Heart right ventricle (tissue), 16 donors: ENCODE results near the gene POLR2E. TPM values are rescaled to one million over a fixed set of nuclear protein-coding genes. Genes with fewer than 3 reads are reported as not detected.

Experiments
- ATAC-seq, 8 donors: fragments of 200-7000 bp; cut with Tn5 transposase; one replicate each; pipeline ENCODE4 v1.9.1; 2020; ENCODE audit warnings: mild to moderate bottlenecking in 8 of 8, moderate library complexity in 8 of 8, moderate number of reproducible peaks in 1 of 8
- DNase-seq, 2 donors: peaks; one replicate each; pipeline ENCODE4 v3.0.0-alpha.2; 2020
- H3K27ac ChIP-seq, 10 donors: fragments of 200-600 bp; sonication (generic) in 2 of 10; one replicate each; pipeline versions ENCODE4 v1.5.0 to v1.8.0; 2020 to 2022; ENCODE audit warnings: mild to moderate bottlenecking in 3 of 10
- H3K27me3 ChIP-seq, 7 donors: fragments of 200-600 bp; one replicate each; pipeline ENCODE4 v1.8.0; 2021 to 2022; ENCODE audit warnings: mild to moderate bottlenecking in 2 of 7
- H3K36me3 ChIP-seq, 9 donors: fragments of 200-600 bp; sonication (generic) in 1 of 9; one replicate each; pipeline versions ENCODE4 v1.5.0 to v1.8.0; 2020 to 2022; ENCODE audit warnings: mild to moderate bottlenecking in 2 of 9
- H3K4me1 ChIP-seq, 9 donors: fragments of 200-600 bp; sonication (generic) in 1 of 9; one replicate each; pipeline versions ENCODE4 v1.5.0 to v1.8.0; 2020 to 2022; ENCODE audit warnings: mild to moderate bottlenecking in 4 of 9
- H3K4me3 ChIP-seq, 10 donors: fragments of 200-600 bp; sonication (generic) in 2 of 10; one replicate each; pipeline versions ENCODE4 v1.5.0 to v1.8.0; 2020 to 2022; ENCODE audit warnings: mild to moderate bottlenecking in 7 of 10, moderate library complexity in 2 of 10
- H3K9me3 ChIP-seq, 11 donors: fragments of 200-600 bp in 10 of 11; sonication (generic) in 2 of 11; one replicate each; pipeline versions ENCODE4 v1.5.0 to v1.8.0; 2013 to 2022; ENCODE audit warnings: mild to moderate bottlenecking in 2 of 11, control low read depth in 1 of 11, moderate library complexity in 1 of 11
- WGBS, 2 donors: extraction: QIAGEN DNeasy Blood & Tissue Kit; methylation state at CpG; one replicate each; pipeline ENCODE4 v1.1.7; 2013; ENCODE audit warnings: inconsistent platforms in 1 of 2; 5-methylcytosine and 5-hydroxymethylcytosine counted together
- intact Hi-C, 10 donors: fragments of 100-400 bp; cut with DNase I; formaldehyde crosslinking; loops; one replicate each; pipeline versions ENCODE4 v1.11.1 to v1.14.2; 2022
- polyA plus RNA-seq, 2 donors: library from polyadenylated mRNA; stranded (reverse); fragments of 200-250 nt; gene quantifications; one replicate each; pipeline ENCODE4 v1.2.3, GENCODE V29; 2013
- total RNA-seq, 10 donors: library from RNA; stranded (reverse); fragmentation: NEBNext Ultra II Directional in 3 of 10; extraction: Animal tissue kit (Norgen Biotek cat#: 25700) in 3 of 10; gene quantifications; one replicate each; pipeline versions ENCODE4 v1.2.1 to v1.2.4, GENCODE V29; 2021 to 2023
- TF ChIP-seq, protein P1 (sequence below), 9 donors: fragments of 200-600 bp; sonication (generic) in 2 of 9; IDR thresholded peaks; one replicate each; pipeline versions ENCODE4 v1.5.0 to v1.8.0; 2021 to 2022; ENCODE audit warnings: antibody characterized with exemption in 9 of 9, mild to moderate bottlenecking in 5 of 9, moderate library complexity in 1 of 9
- donor health status: Arrhythmogenic right ventricular cardiomyopathy.
- donor health status: ischemic (EF 13 %, LVEDD 7.1; RV severe dilation, severe dysfunction).
- donor health status: healthy with polysubstance abuse.
- donor health status: DM: no; HTN: yes; CAD: no.
- donor health status: DM: no; HTN: no; CAD: no.
- donor health status: ischemic (EF 25% LVEDD 6.9; RV normal size, moderate dysfunction).
- donor health status: ischemic (EF 25% LVEDD 5.7; RV mildly dilated, moderate dysfunction).
- donor health status: healthy.
- donor health status: DM: yes; HTN: yes; CAD: no.
- donor health status: Ischemic cardiomyopathy.
- donor health status: ischemic (EF 35%, LVEDD 5.7; RV mildly dilated, moderate dysfunction).
- donor health status: nonischemic (EF 11% LVEDD 7.7; RV severe dilation, severe dysfunction).
- donor health status: DM: yes; HTN: yes; CAD: no.
- donor health status: PGD.
- donor health status: ischemic (EF 29% LVEDD 5.4; RV normal size, mild dysfunction).
- donor health status: nonischemic (EF 23%, LVEDD 6.1; RV moderate dilation, normal function).

Gene POLR2E
- total and polyA plus RNA-seq, 12 donors, result 111 to 215 (median 134) TPM

- DNase-seq, result no peak
- WGBS, 2 donors, result 88 to 90% methylated on average over 5 of the region's 5 CpGs
- Histone ChIP-seq H3K4me1 (peaks cover 0 to 14% (median 11%) of the 10 kb centered on the region in 9 donors), H3K4me3 (no peak overlapping the region), H3K36me3 (peaks cover 0 to 38% (median 0%) of the 10 kb centered on the region in 9 donors), H3K9me3 (peaks cover 0 to 52% (median 33%) of the 10 kb centered on the region in 11 donors), H3K27ac (no peak overlapping the region), H3K27me3 (peaks cover 0 to 22% (median 15%) of the 10 kb centered on the region in 7 donors)
- TF ChIP-seq, protein P1, sequence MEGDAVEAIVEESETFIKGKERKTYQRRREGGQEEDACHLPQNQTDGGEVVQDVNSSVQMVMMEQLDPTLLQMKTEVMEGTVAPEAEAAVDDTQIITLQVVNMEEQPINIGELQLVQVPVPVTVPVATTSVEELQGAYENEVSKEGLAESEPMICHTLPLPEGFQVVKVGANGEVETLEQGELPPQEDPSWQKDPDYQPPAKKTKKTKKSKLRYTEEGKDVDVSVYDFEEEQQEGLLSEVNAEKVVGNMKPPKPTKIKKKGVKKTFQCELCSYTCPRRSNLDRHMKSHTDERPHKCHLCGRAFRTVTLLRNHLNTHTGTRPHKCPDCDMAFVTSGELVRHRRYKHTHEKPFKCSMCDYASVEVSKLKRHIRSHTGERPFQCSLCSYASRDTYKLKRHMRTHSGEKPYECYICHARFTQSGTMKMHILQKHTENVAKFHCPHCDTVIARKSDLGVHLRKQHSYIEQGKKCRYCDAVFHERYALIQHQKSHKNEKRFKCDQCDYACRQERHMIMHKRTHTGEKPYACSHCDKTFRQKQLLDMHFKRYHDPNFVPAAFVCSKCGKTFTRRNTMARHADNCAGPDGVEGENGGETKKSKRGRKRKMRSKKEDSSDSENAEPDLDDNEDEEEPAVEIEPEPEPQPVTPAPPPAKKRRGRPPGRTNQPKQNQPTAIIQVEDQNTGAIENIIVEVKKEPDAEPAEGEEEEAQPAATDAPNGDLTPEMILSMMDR (IDR thresholded peaks at IDR 0.05), result no peak
- no peak for ATAC-seq
- intact Hi-C loops, result no loop called here
Observed at GRCh38 chr19:1060689-1061088, 34.5 kb downstream of the POLR2E start.

DNA sequence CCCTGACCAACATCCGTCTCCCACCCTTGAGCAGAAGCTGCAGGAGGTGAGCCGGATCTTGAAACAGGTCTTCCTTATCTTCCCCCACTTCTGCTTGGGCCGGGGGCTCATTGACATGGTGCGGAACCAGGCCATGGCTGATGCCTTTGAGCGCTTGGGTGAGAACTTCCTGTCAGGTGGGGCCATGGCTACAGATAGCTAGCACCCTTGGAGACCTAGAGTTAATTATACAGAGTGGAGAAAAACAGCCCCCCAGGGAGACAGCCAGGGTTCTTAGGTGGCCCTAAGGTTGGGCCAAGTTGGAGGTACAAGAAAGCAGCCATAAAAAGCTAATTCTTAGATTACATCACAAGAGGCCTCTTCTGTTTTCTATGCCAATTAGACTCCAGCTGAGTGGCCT, 37.1 kb downstream of the POLR2E start:
- no peaks in the 10 kb centered on the region for H3K27me3 ChIP-seq
- ATAC-seq (no peak), DNase-seq (no peak)
- intact Hi-C loops, result no loop called here
- H3K9me3 ChIP-seq, result peaks cover 0 to 65% (median 34%) of the 10 kb centered on the region in 11 donors
- 96% methylated on average over 5 of the region's 5 CpGs for WGBS, 2 donors
- TF ChIP-seq, protein P1 (IDR thresholded peaks at IDR 0.05), result no peak
- peaks cover 0 to 39% (median 0%) of the 10 kb centered on the region in 9 donors for H3K36me3 ChIP-seq
- no peak overlapping the region for H3K27ac ChIP-seq
- no peaks in the 10 kb centered on the region for H3K4me1 ChIP-seq
- no peak overlapping the region for H3K4me3 ChIP-seq

DNA sequence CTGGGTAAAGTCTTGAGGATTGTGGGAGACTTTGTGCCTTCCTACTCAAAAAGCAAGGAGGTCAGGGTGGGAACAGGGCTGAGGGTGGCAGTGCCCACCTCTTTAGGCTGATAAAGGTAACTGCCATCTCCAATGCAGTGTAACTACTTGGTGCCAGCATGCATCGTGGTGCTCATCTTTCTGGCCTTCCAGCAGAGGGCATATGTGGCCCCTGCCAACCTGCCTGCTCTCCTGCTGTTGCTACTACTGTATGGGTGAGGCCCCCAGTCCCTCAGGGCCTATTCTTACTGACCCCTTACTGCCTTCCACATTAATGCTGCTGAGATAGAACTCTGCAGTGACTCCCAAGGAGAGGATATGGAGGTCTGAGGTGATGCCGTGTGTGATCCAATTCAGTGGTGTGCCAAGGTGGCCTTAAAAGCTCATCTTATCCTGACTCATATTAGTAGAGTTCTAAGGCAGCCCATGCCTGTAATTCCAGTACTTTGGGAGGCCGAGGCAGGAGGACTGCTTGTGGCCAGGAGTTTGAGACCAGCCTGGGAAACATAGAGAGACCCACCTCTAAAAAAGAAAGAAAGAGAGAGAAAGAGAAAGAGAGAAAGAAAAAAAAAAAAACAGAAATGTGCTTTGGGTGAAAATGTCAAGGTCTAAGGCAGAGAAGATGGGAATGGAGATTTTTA, 37.9 kb downstream of the POLR2E start:
- WGBS, 2 donors, result 42 to 54% methylated on average over 3 of the region's 3 CpGs
- ATAC-seq (peak in 1 of 8 donors; percentile 33), DNase-seq (no peak)
- intact Hi-C loops, result no loop called here
- H3K9me3 ChIP-seq, result peaks cover 0 to 65% (median 34%) of the 10 kb centered on the region in 11 donors
- no peaks in the 10 kb centered on the region for H3K4me1 ChIP-seq
- TF ChIP-seq, protein P1 (IDR thresholded peaks at IDR 0.05), result peak in 2 of 9 donors; percentile 5 to 39
- H3K27me3 ChIP-seq, result no peaks in the 10 kb centered on the region
- H3K27ac ChIP-seq, result no peak overlapping the region
- peaks cover 0 to 39% (median 0%) of the 10 kb centered on the region in 9 donors for H3K36me3 ChIP-seq
- no peak overlapping the region for H3K4me3 ChIP-seq

- TF ChIP-seq, protein P1 (IDR thresholded peaks at IDR 0.05), result no peak
- intact Hi-C loops, result no loop called here
- H3K9me3 ChIP-seq, result peaks cover 0 to 65% (median 34%) of the 10 kb centered on the region in 11 donors
Observed at GRCh38 chr19:1055886-1056620, 39.1 kb downstream of the POLR2E start.

More at GRCh38 chr19:1055886-1056620, 39.1 kb downstream of the POLR2E start:
- Histone ChIP-seq H3K4me1 (no peaks in the 10 kb centered on the region), H3K4me3 (no peak overlapping the region), H3K27me3 (no peaks in the 10 kb centered on the region), H3K36me3 (peaks cover 0 to 39% (median 0%) of the 10 kb centered on the region in 9 donors), H3K27ac (no peak overlapping the region)
- 96 to 97% methylated on average over 20 of the region's 20 CpGs for WGBS, 2 donors
- DNase-seq (no peak), ATAC-seq (peak in 1 of 8 donors; percentile 21)
